Medulla oblongata (tissue), 1 donor: ENCODE data around the gene TEPSIN.
"Not testable (repeated sequence)": the region's sequence is repeated elsewhere in the genome, so short reads cannot be mapped to it uniquely, and the experiment has no call there.

ENCODE experiments used
- DNase-seq: peaks from one replicate; pipeline ENCODE4 v3.0.0-alpha.2; 2015; ENCODE audit errors: extremely low spot score

The TEPSIN gene

DNA sequence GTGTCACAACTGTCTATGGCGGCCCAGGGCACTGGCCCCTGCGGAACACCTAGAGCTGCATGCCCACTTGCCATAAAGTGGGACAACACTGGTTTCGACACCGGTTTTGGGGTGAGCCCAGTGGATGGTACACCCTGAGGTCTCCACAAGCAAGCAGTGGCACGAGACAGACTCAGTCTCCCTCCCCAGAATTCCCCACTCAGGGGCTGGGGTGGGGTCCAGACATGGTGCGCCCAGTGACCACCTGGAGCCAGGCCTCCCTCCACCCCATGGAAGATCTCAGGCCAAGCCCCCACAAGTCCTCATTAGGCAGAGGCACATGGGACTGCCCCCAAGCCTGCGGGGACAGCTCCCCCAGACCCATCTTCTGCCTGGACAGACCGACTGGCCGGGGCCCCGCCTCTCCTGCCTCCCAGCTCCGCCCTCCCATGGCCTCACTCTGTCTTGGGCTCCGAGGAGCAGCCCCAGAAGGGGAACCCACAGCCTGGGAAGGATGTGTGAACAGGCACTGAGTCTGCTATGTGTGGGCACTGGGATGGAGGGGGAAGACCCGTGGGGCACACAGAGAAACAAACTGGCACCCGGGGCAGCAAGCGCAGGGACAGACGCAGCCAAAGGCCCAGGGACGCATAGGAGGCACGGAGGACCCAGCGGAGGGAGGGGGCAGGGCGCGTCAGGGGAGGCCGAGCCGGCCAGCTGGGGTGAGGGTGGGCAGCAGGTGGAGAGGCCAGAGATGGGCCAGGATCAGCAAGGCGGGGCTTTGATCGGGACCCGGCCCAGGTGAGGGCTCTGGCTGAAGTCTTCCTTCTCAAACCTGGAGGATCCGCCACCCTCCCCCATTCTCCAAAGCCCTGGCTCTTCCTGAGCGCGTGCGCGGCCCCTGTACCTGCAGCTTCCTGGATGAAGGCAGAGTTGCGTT is 2.8 kb downstream of the TEPSIN start:
- DNase-seq, result no peak

GRCh38 chr17:81234940-81235821 is 3.7 kb downstream of the TEPSIN start:
- no peak for DNase-seq

DNA sequence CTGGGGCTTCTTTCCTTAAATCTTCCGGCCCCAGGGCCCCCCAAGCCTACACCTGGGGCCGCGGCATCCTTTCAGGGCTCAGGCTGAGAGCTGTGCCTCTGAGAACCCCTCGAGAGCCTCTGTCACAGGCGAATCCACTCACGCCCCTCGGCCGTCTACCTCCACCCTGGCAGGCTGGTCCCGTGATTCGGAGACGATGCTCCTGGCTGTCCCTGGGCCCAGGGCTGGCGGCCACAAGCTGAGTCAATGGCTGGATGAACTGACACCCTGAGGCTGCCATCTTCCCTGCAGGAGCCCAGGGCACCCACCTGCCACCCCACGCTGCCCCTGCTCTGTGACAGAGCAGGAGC is 4.4 kb downstream of the TEPSIN start:
- DNase-seq, result no peak

- no peak for DNase-seq
Measured at GRCh38 chr17:81233811-81234505, 4.9 kb downstream of the TEPSIN start.

DNA sequence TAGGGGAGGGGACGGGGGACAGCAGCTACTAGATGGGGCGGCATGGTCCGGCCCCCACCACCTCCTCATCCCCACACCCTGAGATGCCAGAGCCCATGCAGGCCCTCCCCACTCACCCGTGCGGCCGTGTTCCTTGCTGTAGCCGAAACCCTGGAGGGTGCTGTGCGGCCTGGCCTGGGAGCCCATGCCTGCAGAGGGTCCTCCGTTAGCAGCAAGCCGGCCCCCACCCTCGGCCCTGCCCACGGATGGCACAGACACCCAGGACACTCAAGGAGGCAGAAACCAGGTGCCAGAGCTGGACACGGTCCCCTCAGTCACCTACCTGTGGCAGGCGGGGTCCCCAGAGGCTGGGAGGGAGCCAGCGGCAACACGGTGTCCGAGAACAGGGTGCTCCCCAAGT is 5.5 kb downstream of the TEPSIN start:
- no peak for DNase-seq

DNA sequence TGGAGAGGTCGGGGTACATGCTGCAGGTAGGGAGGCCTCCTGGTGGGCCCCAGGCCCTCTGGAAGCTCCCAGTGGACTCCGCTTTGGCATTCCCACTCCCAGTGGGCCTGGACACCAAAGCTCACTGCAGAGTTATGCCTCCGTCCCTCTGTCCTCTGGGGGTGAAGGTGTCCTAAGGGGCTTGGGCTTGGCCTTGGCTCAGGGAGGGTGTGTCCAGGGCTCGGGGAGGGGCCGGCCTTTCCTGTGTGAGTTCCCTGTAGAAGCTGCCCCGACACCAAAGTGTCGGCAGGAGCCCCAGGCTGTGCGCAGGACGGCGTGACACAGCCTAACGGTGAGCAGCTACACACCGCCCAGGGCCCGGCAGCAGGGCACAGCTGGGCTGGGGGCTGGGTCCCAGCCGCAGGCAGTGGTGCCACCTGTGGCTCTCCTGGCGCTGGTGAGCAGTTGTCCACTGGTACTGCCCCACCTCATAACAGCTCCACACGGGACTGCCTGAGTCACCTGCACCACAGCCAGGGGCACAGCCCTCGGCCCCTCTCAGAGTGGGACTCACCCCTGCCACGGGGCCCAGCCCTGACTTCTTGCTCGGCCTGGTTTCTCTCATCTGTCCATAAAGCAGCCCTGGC is 6.1 kb downstream of the TEPSIN start:
- DNase-seq, result no peak

DNA sequence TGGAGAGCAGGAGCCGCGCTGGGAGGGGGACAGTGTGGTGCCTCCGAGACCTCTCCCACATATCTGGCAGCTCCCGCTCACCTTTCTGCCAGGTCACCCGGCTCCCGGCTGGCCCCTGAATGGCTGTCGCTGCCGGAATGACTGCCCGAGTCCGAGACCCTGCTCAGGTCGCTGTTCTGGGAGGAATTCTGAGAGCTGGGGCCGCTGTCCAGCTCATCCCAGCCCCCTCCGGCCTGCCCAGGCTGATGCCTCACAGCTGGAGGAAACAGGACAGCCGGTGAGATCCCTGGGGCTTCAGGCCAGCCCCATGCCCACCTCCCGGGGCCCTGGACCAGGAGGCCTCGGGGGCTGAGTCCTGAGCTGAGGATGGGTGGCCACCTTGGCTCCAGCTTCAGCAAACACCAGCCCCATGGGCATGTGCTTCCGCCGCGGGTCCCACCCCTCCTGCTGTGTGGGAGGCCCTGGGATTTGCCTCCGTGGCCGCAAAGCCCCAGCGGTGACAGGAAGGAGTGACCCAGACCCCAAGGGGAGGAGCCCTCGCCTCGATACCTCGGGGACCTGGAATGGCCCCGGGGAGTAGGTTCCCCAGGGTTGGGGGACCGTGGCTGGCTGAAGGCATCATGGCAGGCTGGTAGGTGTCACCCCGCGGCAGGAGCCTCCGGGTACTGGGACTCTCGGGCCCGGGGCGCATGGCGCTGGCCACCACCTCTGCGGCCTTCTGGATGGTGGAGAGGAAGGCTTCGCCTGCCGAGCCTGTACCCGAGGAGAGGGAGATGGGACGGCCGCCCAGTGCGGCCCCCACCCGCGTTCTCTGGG is 6.9 kb downstream of the TEPSIN start:
- DNase-seq, result no peak

- no peak for DNase-seq
Measured at GRCh38 chr17:81231121-81231645, 7.7 kb downstream of the TEPSIN start.

DNA sequence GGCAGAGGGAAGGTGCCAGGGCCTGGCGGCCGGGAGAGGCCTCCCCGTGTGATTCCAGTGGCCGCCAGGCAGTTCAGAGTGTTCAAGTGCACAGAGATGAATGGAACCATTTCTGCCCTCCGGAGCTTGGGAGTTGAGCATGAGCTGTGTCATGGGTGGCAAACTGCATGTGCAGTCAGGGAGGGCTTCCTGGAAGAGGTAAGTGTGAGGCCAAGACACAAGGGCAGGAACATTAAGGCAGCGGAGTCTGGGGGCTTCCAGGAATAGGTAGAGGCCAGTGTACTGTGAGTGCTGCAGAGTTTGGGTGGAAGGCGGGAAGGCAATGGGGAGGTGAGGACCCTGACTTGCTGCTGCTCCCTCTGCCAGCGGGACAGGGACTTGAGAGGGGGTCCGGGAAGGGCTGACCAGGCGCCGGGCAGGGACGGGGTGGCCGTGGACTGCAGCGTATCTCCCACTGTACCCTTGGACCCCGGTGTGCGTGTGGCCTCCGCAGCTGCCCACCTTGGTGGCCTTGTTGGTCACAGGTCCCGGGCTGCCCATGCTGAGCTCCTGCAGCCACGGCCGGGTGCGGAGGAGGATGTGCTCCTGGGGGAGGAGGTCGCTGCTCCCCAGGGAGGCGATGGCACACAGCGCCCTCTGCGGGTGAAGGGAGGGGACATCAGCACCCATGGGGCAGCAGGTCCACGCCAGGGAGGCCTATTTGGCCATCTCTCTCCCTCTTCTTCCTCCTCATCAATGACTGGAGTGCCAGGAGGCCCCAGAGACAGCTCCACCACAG is 8.6 kb downstream of the TEPSIN start:
- DNase-seq, result no peak

DNA sequence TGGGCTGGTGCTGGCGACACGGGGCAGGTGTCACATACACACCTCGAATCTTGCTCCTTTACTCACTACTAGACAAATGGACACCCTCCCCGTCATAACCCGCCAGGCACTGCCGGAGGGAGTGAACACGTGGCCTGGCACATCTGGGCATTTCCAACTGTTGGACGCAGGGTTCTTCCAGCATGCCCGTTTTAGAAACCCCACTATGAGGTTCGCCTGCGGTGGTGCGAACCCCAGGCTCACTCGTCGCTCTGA is 9.3 kb downstream of the TEPSIN start:
- DNase-seq, result no peak

DNA sequence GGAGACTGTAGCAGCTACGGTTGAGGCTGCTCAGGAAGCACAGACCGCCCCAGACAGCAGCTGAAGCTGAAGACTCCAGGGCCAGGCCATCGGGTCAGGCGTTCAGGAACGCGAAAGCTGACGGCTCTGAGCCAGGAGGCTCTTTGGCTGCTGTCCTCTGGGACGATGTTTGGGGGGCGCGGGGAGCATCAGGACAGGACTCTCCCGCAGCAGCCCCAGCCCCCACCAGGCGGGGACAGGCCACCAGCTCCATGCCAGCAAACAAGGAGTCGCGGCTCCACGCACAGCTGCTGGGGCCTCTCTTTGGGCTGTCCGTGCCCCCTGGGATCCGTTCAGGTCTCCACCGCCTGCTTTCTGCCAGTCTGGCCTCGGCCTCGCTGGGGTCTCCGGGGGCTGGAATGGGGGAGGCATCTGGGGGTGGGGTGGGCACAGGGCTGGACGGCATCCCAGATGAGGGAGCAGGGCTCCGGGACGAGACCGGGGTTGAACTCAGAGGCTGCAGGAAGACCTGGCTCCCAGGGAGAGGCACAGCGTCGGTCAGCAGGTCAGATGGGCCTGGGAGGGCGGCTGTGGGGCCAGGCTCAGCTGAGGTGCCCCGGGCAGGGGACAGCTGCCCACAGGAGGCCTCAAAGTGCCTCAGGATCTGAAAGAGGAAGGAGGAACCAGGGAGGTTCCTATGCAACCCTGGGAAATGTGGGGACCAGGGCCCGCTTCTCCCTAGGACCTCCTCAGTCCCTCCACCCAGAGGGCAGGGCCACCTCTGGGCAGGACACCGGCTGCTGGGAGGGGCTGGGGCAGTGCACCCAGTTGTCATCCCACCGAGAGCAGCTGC is 9.8 kb downstream of the TEPSIN start:
- no peak for DNase-seq

GRCh38 chr17:81228420-81228819 is 10.4 kb downstream of the TEPSIN start:
- peak; percentile 71 for DNase-seq

DNA sequence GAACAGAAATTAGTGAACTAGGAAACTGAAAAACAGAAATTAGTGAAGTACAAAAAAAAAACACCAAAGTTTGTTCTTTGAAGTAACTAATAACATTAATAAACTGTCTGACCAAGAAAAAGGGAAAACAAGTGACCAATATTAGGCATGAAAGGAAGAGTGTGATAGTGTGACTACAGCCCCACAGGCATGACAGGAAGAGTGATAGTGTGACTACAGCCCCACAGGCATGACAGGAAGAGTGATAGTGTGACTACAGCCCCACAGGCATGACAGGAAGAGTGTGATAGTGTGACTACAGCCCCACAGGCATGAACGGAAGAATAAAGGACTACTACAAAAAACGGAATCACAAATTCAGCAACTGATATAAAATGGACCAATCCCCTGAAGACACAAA is 11.2 kb downstream of the TEPSIN start:
- DNase-seq, result not testable (repeated sequence)

DNA sequence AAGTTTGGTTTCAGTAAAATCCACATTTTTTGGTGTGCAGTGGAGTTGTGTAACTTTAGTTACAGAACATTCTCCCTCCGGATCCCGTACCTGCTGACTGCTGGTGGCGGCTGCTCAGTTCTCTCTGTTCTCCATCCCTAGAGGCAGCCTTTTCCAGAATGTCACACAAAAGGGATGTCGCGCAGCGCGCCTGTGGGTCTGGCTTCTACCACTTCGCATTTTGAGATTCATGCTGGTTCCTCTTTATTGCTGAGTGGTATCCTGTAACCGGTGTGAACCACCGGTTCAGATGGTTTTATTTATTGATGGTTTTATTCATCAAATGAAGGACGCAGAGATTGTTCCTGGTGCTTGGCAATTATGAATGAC is 15.1 kb downstream of the TEPSIN start:
- peak; percentile 57 for DNase-seq

- peak; percentile 99 for DNase-seq
Measured at GRCh38 chr17:81222906-81223761, 15.7 kb downstream of the TEPSIN start, which contains the start of gene CEP131. Gene CEP131 (minus strand): TSS chr17:81222965. CDS start chr17:81220056, 2,909 bp downstream.

- DNase-seq, result no peak
Measured at GRCh38 chr17:81222620-81222905, 16.3 kb downstream of the TEPSIN start.

- DNase-seq, result no peak
Measured at GRCh38 chr17:81221842-81222619, 16.8 kb downstream of the TEPSIN start.
